Right lobe of liver (tissue), 4 donors: ENCODE results near the gene SERINC3.

Experiments
- POLR2A ChIP-seq: fragments of 450-650 bp; IDR thresholded peaks from one replicate; pipeline ENCODE4 v1.6.1; 2017; ENCODE audit warnings: antibody characterized with exemption, mild to moderate bottlenecking
- TF ChIP-seq, protein P1 (sequence below), 4 donors: fragments of 200-600 bp in 3 of 4; fragments of 450-650 bp in 1 of 4; IDR thresholded peaks; one replicate each; pipeline versions ENCODE4 v1.5.1 to v1.8.0; 2016 to 2022; ENCODE audit warnings: antibody characterized with exemption in 4 of 4, mild to moderate bottlenecking in 2 of 4
- donor health status: DM: no; HTN: no; CAD: no.
- donor health status: DM: no; HTN: no; CAD: no.
- donor health status: DM: no; HTN: yes; CAD: no.

DNA sequence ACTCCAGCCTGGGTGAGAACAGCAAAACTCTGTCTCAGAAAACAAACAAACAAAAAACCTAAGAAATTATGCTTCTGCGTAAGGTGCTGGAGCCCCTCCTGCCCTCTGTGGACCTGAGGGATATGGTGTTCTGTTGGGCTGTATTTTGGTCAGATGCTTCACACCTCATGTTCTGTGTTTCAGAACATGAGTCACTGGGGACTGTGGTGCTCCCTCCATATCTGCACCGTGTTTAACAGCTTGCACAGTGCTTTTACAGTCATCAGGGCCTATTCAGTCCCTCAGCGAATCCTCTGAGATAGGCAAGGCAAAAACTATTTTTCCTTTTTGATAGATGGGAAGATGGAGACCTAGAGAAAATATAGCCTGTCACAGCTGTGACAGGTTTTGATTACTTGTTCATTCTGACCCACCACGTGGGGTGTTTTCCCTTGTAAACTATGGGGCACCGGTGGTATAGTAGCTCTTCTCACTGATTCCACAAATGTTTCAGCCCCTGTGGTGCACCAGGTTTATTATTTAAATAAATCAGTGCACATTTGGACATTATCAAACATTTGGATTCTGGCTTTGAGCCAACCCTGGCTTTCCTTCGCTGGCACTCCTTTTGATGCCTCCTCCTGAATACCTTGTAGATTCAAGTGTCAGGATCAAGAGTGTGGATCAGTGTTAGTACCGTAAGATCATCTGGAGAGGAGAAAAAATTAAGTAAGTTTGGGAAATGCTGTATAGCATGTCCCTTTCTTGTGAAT, 36.6 kb downstream of the SERINC3 start:
- TF ChIP-seq, protein P1, sequence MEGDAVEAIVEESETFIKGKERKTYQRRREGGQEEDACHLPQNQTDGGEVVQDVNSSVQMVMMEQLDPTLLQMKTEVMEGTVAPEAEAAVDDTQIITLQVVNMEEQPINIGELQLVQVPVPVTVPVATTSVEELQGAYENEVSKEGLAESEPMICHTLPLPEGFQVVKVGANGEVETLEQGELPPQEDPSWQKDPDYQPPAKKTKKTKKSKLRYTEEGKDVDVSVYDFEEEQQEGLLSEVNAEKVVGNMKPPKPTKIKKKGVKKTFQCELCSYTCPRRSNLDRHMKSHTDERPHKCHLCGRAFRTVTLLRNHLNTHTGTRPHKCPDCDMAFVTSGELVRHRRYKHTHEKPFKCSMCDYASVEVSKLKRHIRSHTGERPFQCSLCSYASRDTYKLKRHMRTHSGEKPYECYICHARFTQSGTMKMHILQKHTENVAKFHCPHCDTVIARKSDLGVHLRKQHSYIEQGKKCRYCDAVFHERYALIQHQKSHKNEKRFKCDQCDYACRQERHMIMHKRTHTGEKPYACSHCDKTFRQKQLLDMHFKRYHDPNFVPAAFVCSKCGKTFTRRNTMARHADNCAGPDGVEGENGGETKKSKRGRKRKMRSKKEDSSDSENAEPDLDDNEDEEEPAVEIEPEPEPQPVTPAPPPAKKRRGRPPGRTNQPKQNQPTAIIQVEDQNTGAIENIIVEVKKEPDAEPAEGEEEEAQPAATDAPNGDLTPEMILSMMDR (IDR thresholded peaks at IDR 0.05), result no peak
- TF ChIP-seq POLR2A, result no peak
